HepG2 (cell line): ENCODE measurements around the gene BICRA. TPM values are rescaled to one million over a fixed set of nuclear protein-coding genes. Genes with fewer than 3 reads are reported as not detected.

ENCODE experiments used
- ATF2 ChIP-seq: sonication (generic); formaldehyde crosslinking; IDR thresholded peaks from 2 replicates; pipeline ENCODE4 v1.4.0; 2020; ENCODE audit warnings: missing genetic modification reagents
- BORCS8-MEF2B ChIP-seq: sonication (generic); formaldehyde crosslinking; IDR thresholded peaks from 2 replicates; pipeline ENCODE4 v1.8.0; 2022; ENCODE audit warnings: mild to moderate bottlenecking, missing genetic modification reagents
- HNRNPLL ChIP-seq: fragments of 200-400 bp; formaldehyde crosslinking; IDR thresholded peaks from 2 replicates; pipeline ENCODE4 v1.6.1; 2017; ENCODE audit warnings: mild to moderate bottlenecking, low read depth, low read length; ENCODE audit not compliant: poor library complexity, severe bottlenecking
- HOXA3 ChIP-seq: sonication (generic); formaldehyde crosslinking; IDR thresholded peaks from 2 replicates; pipeline ENCODE4 v1.5.0; 2020; ENCODE audit warnings: missing genetic modification reagents
- LRRFIP1 ChIP-seq: sonication (generic); formaldehyde crosslinking; conservative IDR thresholded peaks from 2 replicates; pipeline ENCODE4 v1.4.0; 2020; ENCODE audit warnings: missing genetic modification reagents
- MXD4 ChIP-seq: IDR thresholded peaks from 2 replicates; pipeline ENCODE4 v1.6.1; 2016; ENCODE audit warnings: mild to moderate bottlenecking, missing biosample characterization, missing genetic modification reagents
- PCBP2 ChIP-seq: fragments of 200-400 bp; formaldehyde crosslinking; optimal IDR thresholded peaks from 2 replicates; pipeline ENCODE3; 2018; ENCODE audit warnings: low read length, low read depth; ENCODE audit not compliant: poor library complexity, severe bottlenecking
- RFXAP ChIP-seq: sonication (generic); formaldehyde crosslinking; IDR thresholded peaks from 2 replicates; pipeline ENCODE4 v1.4.0; 2020; ENCODE audit warnings: missing genetic modification reagents, borderline replicate concordance
- SP4 ChIP-seq: sonication (generic); formaldehyde crosslinking; IDR thresholded peaks from 2 replicates; pipeline ENCODE4 v1.8.1; 2023; ENCODE audit warnings: mild to moderate bottlenecking, missing genetic modification reagents
- SRSF4 ChIP-seq: fragments of 200-400 bp; formaldehyde crosslinking; IDR thresholded peaks from one replicate; pipeline ENCODE4 v1.6.1; 2018; ENCODE audit warnings: mild to moderate bottlenecking, low read depth, low read length, moderate library complexity; ENCODE audit not compliant: poor library complexity, severe bottlenecking
- ZBTB14 ChIP-seq: sonication (generic); formaldehyde crosslinking; IDR thresholded peaks from 2 replicates; pipeline ENCODE4 v1.4.0; 2020; ENCODE audit warnings: missing genetic modification reagents
- ZBTB42 ChIP-seq: sonication (generic); formaldehyde crosslinking; IDR thresholded peaks from 2 replicates; pipeline ENCODE4 v1.5.0; 2020; ENCODE audit warnings: mild to moderate bottlenecking, missing genetic modification reagents
- ZNF205 ChIP-seq: IDR thresholded peaks from 2 replicates; pipeline ENCODE4 v1.6.1; 2018; ENCODE audit warnings: missing biosample characterization, missing genetic modification reagents
- ZNF280B ChIP-seq: sonication (generic); formaldehyde crosslinking; IDR thresholded peaks from 2 replicates; pipeline ENCODE4 v1.5.0; 2020; ENCODE audit warnings: missing genetic modification reagents, mild to moderate bottlenecking, borderline replicate concordance
- ZNF567 ChIP-seq: sonication (generic); formaldehyde crosslinking; IDR thresholded peaks from 2 replicates; pipeline ENCODE4 v1.8.1; 2023; ENCODE audit warnings: mild to moderate bottlenecking, missing genetic modification reagents, borderline replicate concordance
- polyA plus RNA-seq, 8 experiments: library from polyadenylated mRNA; depleted of rRNA in 3 of 8; stranded (reverse) in 7 of 8; unstranded in 1 of 8; fragments of >200 nt; fragmentation: Illumina TruSeq in 4 of 8; extraction: Trizol in 4 of 8; gene quantifications; 2 replicates each; pipeline versions ENCODE4 v1.2.1 to v1.2.3, GENCODE V29; 2011 to 2016; ENCODE audit warnings: low read depth in 4 of 8, missing spikeins in 1 of 8, mixed read lengths in 1 of 8; ENCODE audit not compliant: insufficient read depth in 1 of 8
- total RNA-seq, 5 experiments: library from RNA; depleted of rRNA; stranded (reverse); fragments of >200 nt; fragmentation: Illumina TruSeq; extraction: Trizol; gene quantifications; 2 replicates each; pipeline ENCODE4 v1.2.3, GENCODE V29; 2016; ENCODE audit warnings: low read depth in 1 of 5
- TF ChIP-seq, protein P1 (sequence below): sonication (generic); formaldehyde crosslinking; IDR thresholded peaks from 2 replicates; pipeline ENCODE4 v1.4.0; 2020; ENCODE audit warnings: mild to moderate bottlenecking, missing genetic modification reagents

Gene BICRA
- total and polyA plus RNA-seq, 2 of the 13 experiments (the other 11 are each of a cell fraction or from before 2014, with no cell fraction given): 0.55 to 0.71 TPM

DNA sequence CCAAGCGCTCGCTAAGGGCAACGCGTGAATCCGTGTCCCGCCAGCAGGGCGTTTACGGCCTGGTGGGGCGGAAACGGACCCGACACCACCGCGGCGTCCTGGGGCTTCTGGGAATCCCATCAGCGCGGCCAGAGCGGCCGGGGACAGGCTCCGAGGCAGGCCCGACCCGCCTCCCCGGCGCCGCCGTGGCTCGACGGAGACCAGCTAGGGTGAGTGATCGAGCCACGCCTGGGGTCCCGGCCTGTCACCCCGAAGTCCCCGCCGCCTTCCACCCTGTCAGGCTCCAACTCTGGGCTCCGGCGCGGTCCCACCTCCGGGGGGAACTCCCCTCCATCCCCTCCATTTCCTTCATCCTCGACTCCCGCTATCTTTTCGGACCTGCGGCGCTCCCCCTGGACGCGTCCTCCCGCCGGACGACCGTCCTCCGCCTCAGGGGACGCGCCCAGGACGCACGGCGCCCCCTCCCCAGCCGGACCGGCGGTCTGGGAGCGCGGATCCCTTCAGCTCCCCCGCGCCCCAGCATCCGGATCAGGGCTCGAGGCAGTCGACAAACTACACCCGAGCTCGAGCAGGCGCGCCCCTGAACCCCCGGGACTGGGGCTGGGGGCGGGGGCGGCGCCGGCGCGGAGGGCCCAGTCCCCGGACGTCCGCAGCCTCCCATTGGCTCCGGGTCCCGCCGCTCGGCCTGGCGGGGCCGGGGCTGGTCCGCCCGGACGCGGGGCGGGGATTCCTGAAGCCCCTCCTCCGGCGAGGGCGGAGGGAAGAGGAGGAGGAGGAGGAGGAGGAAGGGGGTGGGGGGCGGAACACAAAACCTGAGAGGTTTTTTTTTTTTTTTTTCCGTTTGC, 638 bp upstream of the BICRA start (continued):
- no peak for TF ChIP-seq LRRFIP1 (CRISPR knock-in tag)
- peak; percentile 50; the same call in 1 of the 2 replicates for TF ChIP-seq ZBTB14
- TF ChIP-seq HNRNPLL: peak; percentile 55
- peak; percentile 65; the same call in 1 of the 2 replicates for TF ChIP-seq MXD4 (CRISPR knock-in tag)
- peak; percentile 24; the same call in 1 of the 2 replicates for TF ChIP-seq ATF2 (CRISPR knock-in tag)
- TF ChIP-seq ZNF205 (CRISPR knock-in tag): no peak
- TF ChIP-seq, protein P1, sequence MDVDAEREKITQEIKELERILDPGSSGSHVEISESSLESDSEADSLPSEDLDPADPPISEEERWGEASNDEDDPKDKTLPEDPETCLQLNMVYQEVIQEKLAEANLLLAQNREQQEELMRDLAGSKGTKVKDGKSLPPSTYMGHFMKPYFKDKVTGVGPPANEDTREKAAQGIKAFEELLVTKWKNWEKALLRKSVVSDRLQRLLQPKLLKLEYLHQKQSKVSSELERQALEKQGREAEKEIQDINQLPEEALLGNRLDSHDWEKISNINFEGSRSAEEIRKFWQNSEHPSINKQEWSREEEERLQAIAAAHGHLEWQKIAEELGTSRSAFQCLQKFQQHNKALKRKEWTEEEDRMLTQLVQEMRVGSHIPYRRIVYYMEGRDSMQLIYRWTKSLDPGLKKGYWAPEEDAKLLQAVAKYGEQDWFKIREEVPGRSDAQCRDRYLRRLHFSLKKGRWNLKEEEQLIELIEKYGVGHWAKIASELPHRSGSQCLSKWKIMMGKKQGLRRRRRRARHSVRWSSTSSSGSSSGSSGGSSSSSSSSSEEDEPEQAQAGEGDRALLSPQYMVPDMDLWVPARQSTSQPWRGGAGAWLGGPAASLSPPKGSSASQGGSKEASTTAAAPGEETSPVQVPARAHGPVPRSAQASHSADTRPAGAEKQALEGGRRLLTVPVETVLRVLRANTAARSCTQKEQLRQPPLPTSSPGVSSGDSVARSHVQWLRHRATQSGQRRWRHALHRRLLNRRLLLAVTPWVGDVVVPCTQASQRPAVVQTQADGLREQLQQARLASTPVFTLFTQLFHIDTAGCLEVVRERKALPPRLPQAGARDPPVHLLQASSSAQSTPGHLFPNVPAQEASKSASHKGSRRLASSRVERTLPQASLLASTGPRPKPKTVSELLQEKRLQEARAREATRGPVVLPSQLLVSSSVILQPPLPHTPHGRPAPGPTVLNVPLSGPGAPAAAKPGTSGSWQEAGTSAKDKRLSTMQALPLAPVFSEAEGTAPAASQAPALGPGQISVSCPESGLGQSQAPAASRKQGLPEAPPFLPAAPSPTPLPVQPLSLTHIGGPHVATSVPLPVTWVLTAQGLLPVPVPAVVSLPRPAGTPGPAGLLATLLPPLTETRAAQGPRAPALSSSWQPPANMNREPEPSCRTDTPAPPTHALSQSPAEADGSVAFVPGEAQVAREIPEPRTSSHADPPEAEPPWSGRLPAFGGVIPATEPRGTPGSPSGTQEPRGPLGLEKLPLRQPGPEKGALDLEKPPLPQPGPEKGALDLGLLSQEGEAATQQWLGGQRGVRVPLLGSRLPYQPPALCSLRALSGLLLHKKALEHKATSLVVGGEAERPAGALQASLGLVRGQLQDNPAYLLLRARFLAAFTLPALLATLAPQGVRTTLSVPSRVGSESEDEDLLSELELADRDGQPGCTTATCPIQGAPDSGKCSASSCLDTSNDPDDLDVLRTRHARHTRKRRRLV (CRISPR knock-in tag): no peak
- TF ChIP-seq BORCS8-MEF2B (CRISPR knock-in tag): no peak
- 0 out of 2 replicates have a peak, but pooled peaks have one; percentile 20 for TF ChIP-seq ZNF280B (CRISPR knock-in tag)
- no peak for TF ChIP-seq ZBTB42 (CRISPR knock-in tag)
- no peak for TF ChIP-seq RFXAP (CRISPR knock-in tag)
- no peak for TF ChIP-seq ZNF567 (CRISPR knock-in tag)
- TF ChIP-seq SP4 (CRISPR knock-in tag): peak; percentile 86
- no peak for TF ChIP-seq PCBP2
- 0 out of 2 replicates have a peak, but pooled peaks have one; percentile 18 for TF ChIP-seq HOXA3 (CRISPR knock-in tag)
- no peak for TF ChIP-seq SRSF4
